ENCODE results near the gene LHX2. TPM values are rescaled to one million over a fixed set of nuclear protein-coding genes. Genes with fewer than 3 reads are reported as not detected.

The LHX2 gene
- total and polyA plus RNA-seq, 12 donors, result 0.06 to 0.37 (median 0.24) TPM; not detected in 9

DNA sequence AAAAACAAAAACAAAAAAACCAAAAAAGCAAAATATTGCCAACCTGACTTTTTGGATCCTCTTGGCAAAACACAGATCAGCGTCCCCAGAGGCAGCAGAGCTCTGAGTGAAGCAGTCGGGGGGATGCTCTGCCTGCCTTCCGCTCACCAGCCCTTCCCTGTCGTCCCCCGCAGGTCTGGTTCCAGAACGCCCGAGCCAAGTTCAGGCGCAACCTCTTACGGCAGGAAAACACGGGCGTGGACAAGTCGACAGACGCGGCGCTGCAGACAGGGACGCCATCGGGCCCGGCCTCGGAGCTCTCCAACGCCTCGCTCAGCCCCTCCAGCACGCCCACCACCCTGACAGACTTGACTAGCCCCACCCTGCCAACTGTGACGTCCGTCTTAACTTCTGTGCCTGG lies 20.7 kb downstream of the LHX2 start:
- 14 to 17% (median 16%) methylated on average over 10 to 24 of the region's 24 CpGs for WGBS, 4 donors
- Histone ChIP-seq H3K4me3 (no peak overlapping the region), H3K27ac (no peak overlapping the region), H3K4me1 (replicated peaks in 1 of 2) (no peaks in the 10 kb centered on the region), H3K9me3 (replicated peaks in 1 of 3) (no peaks in the 10 kb centered on the region), H3K36me3 (replicated peaks in 1 of 2) (no peaks in the 10 kb centered on the region), H3K27me3 (peaks cover 36% of the 10 kb centered on the region)
- no peak for DNase-seq
- TF ChIP-seq, protein P1, sequence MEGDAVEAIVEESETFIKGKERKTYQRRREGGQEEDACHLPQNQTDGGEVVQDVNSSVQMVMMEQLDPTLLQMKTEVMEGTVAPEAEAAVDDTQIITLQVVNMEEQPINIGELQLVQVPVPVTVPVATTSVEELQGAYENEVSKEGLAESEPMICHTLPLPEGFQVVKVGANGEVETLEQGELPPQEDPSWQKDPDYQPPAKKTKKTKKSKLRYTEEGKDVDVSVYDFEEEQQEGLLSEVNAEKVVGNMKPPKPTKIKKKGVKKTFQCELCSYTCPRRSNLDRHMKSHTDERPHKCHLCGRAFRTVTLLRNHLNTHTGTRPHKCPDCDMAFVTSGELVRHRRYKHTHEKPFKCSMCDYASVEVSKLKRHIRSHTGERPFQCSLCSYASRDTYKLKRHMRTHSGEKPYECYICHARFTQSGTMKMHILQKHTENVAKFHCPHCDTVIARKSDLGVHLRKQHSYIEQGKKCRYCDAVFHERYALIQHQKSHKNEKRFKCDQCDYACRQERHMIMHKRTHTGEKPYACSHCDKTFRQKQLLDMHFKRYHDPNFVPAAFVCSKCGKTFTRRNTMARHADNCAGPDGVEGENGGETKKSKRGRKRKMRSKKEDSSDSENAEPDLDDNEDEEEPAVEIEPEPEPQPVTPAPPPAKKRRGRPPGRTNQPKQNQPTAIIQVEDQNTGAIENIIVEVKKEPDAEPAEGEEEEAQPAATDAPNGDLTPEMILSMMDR (IDR thresholded peaks at IDR 0.05), result no peak
- TF ChIP-seq POLR2A (IDR thresholded peaks at IDR 0.05), result no peak
- intact Hi-C loops (cut with DNase I), result loop anchor here in 1 of 2 donors (10.0 kb wide), 1 partner anchor 317 kb away; no protein-coding TSS in a partner anchor

DNA sequence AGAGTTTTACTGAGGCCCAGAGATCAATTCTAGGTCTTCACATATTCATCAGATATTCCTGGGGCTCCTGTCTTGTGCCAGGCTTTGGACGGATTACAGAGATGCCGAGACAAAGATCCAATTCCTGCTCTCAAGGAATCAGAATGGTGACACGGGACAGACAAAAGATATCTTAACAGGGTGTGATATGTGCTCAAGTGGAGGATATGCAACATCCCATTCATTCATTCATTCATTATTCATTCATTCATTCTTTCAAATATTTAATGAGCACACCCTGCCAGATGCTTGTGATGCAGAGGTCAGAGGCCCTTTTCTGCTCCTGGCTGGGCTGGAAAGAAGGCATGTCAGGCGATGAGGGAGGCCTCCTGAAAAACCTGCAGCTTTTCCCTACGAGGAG lies 21.8 kb downstream of the LHX2 start:
- Histone ChIP-seq H3K27ac (no peak overlapping the region), H3K4me1 (replicated peaks in 1 of 2) (no peaks in the 10 kb centered on the region), H3K27me3 (peaks cover 47% of the 10 kb centered on the region), H3K9me3 (replicated peaks in 1 of 3) (no peaks in the 10 kb centered on the region), H3K4me3 (no peak overlapping the region), H3K36me3 (replicated peaks in 1 of 2) (no peaks in the 10 kb centered on the region)
- 80 to 89% (median 86%) methylated on average over 5 of the region's 5 CpGs for WGBS, 4 donors
- TF ChIP-seq, protein P1 (IDR thresholded peaks at IDR 0.05), result no peak
- no peak for TF ChIP-seq POLR2A (IDR thresholded peaks at IDR 0.05)
- no peak for DNase-seq
- intact Hi-C loops (cut with DNase I), result loop anchor here in 1 of 2 donors (10.0 kb wide), 1 partner anchor 319 kb away; no protein-coding TSS in a partner anchor

DNA sequence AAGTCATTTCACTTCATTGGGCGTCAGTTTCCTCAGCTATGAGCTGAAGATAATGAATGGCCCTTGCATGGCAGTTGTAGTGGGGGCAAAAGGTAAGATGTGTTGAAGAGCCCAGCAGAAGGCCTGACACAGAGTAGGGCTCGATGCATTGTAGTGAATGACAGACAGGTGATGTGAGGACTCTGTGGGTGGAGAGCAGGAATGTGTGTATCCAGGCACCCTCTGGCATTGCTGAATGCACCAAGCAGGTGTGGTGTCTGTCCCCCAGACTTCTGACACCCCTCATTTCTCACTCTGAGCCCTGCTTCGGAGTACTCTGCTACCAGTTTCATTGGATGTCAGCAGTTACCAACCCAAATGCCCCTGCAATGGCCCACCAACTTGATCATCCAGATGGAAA lies 22.4 kb downstream of the LHX2 start:
- intact Hi-C loops (cut with DNase I), result loop anchor here in 1 of 2 donors (10.0 kb wide), 1 partner anchor 319 kb away; no protein-coding TSS in a partner anchor
- no peaks in the 10 kb centered on the region for H3K36me3 ChIP-seq (replicated peaks in 1 of 2)
- no peak overlapping the region for H3K4me3 ChIP-seq
- DNase-seq, result no peak
- no peaks in the 10 kb centered on the region for H3K4me1 ChIP-seq (replicated peaks in 1 of 2)
- H3K9me3 ChIP-seq (replicated peaks in 1 of 3), result no peaks in the 10 kb centered on the region
- 78 to 82% (median 80%) methylated on average over 3 of the region's 3 CpGs for whole genome bisulfite sequencing, 4 donors
- TF ChIP-seq POLR2A (IDR thresholded peaks at IDR 0.05), result no peak
- TF ChIP-seq, protein P1 (IDR thresholded peaks at IDR 0.05), result no peak
- H3K27me3 ChIP-seq, result peaks cover 47% of the 10 kb centered on the region
- H3K27ac ChIP-seq, result no peak overlapping the region

DNA sequence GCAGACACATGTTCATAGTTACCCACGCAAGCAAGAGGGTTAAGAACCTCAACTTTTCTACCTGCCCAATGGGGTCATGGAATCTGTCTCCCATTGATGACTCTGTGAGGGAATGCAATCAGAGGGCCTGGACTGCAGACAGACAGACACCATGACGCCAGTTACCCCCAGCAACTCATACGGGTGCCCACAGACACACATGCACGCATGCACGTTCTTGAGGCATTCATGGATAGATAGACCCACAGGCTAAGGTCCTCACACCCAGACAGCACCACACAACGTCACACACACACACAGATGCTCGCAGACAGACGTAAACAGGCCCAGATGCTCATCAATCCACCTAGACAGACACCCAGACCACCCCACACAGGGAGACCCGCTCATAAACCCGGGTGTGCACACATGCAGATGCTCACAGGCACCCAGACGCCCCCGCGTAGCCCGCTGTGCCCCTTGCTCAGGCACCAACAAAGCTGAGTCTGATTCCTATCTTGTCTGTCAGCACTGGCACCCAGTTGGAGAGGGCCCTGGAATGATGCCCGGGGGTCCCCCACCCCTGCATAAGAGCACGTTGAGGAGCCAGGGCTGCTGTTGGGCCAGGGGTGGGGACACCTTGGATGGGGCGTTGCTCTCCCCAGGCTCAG lies 23.6 kb downstream of the LHX2 start:
- no peak overlapping the region for H3K27ac ChIP-seq
- WGBS, 4 donors, result 81 to 84% (median 83%) methylated on average over 10 to 17 of the region's 17 CpGs
- intact Hi-C loops (cut with DNase I), result loop anchor here in 1 of 2 donors (10.0 kb wide), 1 partner anchor 320 kb away; no protein-coding TSS in a partner anchor

More for the DNA sequence above, 23.6 kb downstream of the LHX2 start:
- no peaks in the 10 kb centered on the region for H3K36me3 ChIP-seq (replicated peaks in 1 of 2)
- peaks cover 40% of the 10 kb centered on the region for H3K27me3 ChIP-seq
- DNase-seq, result no peak
- H3K9me3 ChIP-seq (replicated peaks in 1 of 3), result no peaks in the 10 kb centered on the region
- H3K4me1 ChIP-seq (replicated peaks in 1 of 2), result no peaks in the 10 kb centered on the region
- H3K4me3 ChIP-seq, result no peak overlapping the region
- TF ChIP-seq, protein P1 (IDR thresholded peaks at IDR 0.05), result no peak
- no peak for TF ChIP-seq POLR2A (IDR thresholded peaks at IDR 0.05)

Data from adrenal gland (tissue), 12 donors.